Hematopoietic multipotent progenitor cell treated with erythropoietin and hydrocortisone succinate and interleukin-3 and kit ligand, for 8 days (in vitro differentiated cells): ENCODE results near the gene FKBP9.

Experiments
- DNase-seq: peaks from one replicate; pipeline ENCODE4 v3.0.0-alpha.2; 2015

The FKBP9 gene

DNA sequence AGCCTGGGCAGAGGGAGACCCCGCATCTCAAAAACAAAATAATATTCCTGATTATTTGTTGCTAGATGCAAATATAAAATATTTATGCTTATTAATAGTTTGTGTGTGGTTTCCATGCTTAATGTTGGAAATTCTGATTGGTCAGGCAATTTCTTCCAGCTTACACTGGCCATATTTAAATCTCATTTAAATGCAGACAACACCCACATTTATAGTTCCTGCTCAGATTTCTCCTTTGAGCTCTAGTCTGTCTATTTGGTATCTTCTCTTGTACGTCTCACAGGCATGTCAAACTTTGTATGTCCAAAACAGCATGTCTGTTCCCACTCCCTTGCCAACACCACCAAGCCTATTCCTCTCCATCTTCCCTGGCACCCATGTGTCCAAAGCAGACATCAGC, 52.5 kb downstream of the FKBP9 start:
- DNase-seq, result no peak

GRCh38 chr7:33012364-33012763, 55.1 kb downstream of the FKBP9 start:
- DNase-seq, result no peak

GRCh38 chr7:33024189-33024757, 67.0 kb downstream of the FKBP9 start:
- DNase-seq, result peak; percentile 45

- no peak for DNase-seq
These were observed 78.5 kb downstream of the FKBP9 start for GRCh38 chr7:33035776-33036175.

GRCh38 chr7:33038639-33039038, 81.4 kb downstream of the FKBP9 start:
- no peak for DNase-seq

GRCh38 chr7:33039257-33039902, 82.1 kb downstream of the FKBP9 start:
- peak; percentile 36 for DNase-seq

DNA sequence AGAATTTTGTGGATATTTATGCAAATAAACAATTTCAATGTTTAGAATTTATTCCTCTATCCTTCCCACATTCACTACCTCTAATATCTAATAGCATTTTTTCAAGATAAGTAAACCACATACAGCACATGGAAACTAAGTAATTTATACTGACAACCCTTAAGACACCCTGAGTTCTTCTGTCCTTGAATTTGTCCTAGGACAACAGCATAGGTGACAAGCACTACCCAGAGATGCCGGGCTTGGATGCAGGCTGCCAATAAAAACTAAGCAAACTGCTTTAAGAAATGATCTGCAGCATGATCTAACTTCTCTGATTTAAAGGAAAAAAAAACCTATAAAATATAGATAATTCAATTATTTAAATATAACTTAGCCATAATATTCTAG, 82.7 kb downstream of the FKBP9 start:
- no peak for DNase-seq

GRCh38 chr7:33040803-33041516, 83.7 kb downstream of the FKBP9 start:
- DNase-seq, result peak; percentile 75

DNA sequence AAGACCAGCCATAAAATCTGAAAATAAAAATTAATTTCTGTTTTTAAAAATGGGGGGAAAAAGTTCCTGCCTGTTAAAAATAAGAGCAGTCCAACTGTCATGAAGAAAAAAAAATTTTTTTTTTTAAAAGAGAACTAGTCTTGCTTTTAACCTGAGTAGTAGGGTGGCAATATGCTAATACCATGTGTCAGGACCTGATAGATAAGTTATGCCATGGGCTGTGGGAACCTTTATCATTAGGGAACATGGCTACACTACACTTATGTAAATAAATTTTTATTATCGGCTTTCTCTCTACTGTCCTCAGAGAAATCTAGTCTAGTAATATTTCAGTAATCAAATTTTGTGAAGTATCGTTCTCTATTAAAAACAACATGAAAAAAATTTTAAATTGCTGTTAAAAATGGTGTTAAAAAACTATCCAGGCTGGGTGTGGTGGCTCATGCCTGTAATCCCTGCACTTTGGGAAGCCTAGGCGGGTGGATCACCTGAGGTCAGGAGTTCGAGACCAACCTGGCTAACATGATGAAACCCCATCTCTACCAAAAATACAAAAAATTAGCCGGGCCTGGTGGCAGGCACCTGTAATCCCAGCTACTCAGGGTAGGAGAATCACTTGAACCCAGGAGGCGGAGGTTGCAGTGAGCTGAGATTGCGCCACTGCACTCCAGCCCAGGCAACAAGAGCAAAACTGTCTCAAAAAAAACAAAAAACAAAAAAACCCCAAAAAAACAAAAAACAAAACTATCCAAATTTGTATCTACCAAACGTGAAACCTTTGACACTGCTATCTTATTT, 84.6 kb downstream of the FKBP9 start:
- DNase-seq, result peak; percentile 92

DNA sequence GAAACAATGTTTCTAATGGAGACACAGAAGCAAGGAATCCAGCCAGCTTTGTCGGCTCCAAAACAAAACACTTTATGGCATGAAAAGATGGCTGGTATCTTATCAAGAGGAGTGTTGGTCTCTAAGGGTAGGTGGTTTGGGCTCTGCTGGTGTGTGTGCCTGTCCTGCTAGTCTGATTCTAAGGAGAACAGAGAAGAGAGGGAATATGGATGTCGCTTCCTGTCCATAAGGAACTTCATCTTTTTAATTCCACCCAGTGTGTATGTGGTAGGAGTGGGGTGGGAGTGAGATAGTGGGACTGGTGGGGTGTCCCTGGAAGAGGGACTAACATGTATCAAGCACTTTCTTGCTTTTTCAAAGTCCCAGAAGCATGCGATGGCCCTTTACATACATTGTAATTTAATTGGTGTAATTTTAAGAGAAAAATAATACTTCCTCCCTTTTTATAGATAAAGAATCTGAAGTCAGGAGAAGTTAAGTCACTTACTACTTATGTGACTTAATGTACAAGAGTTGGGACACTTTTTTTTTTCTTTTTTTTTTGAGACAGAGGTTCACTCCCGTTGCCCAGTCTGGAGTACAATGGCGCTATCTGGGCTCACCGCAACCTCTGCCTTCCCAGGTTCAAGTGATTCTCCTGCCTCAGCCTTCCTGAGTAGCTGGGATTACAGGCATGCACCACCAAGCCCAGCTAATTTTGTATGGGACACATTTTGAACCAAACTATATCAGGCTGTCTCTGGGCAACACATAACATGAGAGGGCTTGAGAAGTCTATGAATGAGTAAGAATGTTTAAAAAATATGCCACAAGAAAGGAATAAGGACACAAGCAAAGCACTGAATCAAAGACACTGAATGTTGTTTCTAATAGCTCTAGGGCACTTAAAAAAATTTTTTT, 86.5 kb downstream of the FKBP9 start:
- DNase-seq, result peak; percentile 23

- DNase-seq, result no peak
These were observed 87.1 kb downstream of the FKBP9 start for GRCh38 chr7:33044401-33044718.

- no peak for DNase-seq
These were observed 87.7 kb downstream of the FKBP9 start for GRCh38 chr7:33044986-33045385.

DNA sequence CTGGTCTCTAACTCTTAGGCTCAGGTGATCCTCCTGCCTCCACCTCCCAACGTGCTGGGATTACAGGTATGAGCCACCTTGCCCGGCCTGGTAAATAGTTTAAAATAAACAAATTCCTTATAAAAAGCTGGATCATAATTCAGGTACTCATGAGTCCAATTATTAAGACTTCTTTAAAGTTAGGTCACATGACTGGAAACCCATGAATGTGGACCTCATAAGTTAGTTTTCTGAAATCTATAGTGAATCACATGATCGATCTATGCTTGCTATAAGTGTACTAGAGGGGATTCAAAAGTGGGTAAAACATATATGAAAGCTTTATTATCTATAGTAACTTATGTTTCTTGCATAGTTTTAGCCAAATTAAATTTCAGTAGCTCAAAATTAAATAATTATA, 91.0 kb downstream of the FKBP9 start:
- no peak for DNase-seq

- DNase-seq, result no peak
These were observed 91.5 kb downstream of the FKBP9 start for GRCh38 chr7:33048704-33049103.

DNA sequence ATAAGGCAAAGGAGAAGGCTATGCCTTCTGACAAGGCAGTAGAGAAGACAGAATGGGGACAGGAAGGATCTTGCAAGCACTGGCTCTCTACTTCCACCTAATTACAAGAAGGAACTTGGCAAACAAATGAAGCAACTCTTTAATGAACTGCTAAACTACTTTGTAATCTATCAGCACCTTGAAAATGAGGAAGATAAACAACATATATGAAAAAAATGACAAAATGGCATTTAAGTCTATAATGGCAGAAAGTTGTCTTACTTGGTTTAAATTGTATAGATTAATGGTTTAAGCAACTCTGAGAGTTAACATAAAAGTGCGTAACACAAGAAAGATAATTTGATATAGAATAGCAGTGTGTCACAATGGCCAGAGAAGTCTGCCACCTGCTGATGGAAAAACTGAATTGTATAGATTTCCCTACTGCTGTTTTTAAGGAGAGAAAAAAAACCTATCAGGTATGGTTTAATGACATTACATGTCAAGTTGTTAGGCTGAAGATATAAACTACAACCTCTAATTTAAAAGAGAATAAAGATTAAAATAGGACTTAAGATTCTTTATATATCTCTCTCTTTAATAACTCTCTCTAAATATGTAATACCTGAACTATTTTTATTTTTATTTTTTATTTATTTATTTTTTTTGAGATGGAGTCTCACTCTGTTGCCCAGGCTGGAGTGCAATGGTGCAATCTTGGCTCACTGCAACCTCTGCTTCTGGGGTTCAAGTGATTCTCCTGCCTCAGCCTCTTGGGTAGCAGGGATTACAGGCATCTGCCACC, 93.5 kb downstream of the FKBP9 start:
- DNase-seq, result peak; percentile 79

GRCh38 chr7:33053721-33054120, 96.5 kb downstream of the FKBP9 start:
- DNase-seq, result peak; percentile 72

DNA sequence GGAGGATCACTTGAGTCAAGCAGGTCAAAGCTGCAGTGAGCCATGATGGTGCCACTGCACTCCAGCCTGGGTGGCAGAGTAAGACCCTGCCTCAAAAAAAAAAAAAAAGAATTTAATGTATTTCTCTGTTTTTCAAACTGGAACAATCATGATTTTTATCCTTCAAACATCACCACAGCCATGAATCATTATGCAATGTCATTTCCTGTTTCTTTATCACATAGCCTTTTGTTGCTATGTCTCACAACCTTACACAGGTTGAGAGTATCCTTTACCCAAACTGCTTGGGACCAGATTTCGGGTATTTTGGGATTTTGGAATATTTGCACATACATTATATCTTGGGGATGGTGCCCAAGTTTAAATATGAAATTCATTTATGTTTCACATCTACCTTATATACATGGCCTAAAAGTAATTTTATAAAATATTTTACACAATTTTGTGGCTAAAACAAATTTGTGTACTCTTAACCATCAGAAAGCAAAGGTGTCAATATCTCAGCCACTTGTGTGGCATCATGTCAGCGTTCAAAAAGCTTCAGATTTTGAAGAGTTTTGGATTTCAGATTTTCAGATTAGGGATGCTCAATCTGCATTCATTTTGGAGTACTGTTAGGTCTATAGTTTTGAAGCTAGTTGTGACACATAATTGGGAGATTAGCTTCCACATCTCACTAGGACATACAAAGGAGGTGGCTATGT, 97.2 kb downstream of the FKBP9 start:
- peak; percentile 47 for DNase-seq

GRCh38 chr7:33055158-33055557, 97.9 kb downstream of the FKBP9 start:
- no peak for DNase-seq
